ENCODE measurements around the gene RNF7.

RNF7 gene

DNA sequence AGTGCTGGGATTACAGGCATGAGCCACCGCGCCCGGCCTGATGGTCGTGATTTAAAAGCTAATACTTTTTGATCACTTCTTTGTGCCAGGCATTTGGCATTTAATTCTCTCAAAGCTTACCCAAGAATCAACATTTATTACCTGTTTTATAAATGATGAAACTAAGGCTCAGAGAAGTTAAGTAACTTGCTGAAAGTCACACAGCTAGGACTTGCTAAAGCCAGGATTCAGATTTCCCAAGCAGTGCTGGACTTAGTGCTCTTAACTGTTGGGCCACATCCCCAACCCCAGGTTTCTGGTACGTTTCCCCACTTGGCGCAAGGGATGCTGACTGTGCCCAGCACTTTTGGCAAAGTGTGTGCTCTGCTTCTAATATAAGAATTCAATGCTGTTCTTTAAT lies 35.6 kb downstream of the RNF7 start:
- ChIA-PET CTCF (no interaction called here), POLR2A (ENCODE audit: low non-redundant PET) (no interaction called here)
- no peak overlapping the region for H3K27ac ChIP-seq
- DNase-seq (ENCODE audit: low spot score) = no peak
- TF ChIP-seq, protein P1, sequence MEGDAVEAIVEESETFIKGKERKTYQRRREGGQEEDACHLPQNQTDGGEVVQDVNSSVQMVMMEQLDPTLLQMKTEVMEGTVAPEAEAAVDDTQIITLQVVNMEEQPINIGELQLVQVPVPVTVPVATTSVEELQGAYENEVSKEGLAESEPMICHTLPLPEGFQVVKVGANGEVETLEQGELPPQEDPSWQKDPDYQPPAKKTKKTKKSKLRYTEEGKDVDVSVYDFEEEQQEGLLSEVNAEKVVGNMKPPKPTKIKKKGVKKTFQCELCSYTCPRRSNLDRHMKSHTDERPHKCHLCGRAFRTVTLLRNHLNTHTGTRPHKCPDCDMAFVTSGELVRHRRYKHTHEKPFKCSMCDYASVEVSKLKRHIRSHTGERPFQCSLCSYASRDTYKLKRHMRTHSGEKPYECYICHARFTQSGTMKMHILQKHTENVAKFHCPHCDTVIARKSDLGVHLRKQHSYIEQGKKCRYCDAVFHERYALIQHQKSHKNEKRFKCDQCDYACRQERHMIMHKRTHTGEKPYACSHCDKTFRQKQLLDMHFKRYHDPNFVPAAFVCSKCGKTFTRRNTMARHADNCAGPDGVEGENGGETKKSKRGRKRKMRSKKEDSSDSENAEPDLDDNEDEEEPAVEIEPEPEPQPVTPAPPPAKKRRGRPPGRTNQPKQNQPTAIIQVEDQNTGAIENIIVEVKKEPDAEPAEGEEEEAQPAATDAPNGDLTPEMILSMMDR (conservative IDR thresholded peaks at IDR 0.05; ENCODE audit: low read depth) = no peak

DNA sequence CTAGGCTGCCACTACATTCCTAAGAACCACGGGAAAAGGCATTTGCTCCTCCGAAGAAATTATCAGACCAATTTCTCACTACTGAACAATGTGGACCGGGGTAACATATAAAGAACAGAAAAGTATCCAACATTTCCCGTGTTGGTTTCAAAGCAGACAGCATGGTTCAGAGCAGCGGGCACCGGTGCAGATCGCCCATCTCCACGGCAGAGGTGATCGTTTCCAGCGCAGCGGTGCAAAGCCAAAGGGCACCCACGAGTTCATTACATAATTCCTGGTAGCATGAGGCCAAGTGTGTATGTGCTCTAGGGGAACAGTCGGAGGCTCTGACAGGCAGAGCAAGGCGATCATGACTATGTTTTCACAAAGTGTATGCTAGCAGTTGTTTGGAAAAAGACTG lies 38.3 kb downstream of the RNF7 start:
- POLR2A ChIA-PET (ENCODE audit: low non-redundant PET) = no interaction called here

DNA sequence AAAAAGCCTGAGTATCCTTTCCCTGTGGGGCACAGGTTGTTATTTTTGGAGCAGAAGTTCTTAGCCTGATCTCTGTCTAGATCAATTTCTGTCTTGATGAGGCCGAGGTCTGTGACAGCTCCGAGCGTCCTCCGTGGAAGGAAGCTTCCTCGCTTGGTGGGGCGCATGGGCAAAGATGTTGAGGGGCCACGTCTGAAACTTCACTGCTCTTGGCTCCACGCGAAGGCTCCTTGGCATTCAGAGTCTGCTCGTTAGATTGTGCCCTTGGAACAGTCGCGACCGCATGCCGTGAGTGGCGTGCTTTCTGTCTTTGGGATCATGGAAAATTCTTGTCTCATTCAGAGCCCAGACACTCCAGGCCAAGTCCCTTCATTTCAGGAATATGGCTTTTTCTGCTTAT lies 38.8 kb downstream of the RNF7 start:
- TF ChIP-seq, protein P1 (conservative IDR thresholded peaks at IDR 0.05; ENCODE audit: low read depth) = no peak
- no peak overlapping the region for H3K27ac ChIP-seq
- ChIA-PET POLR2A (ENCODE audit: low non-redundant PET) (no interaction called here), CTCF (no interaction called here)
- DNase-seq (ENCODE audit: low spot score) = no peak

More for the DNA sequence above, 38.3 kb downstream of the RNF7 start:
- no peak overlapping the region for H3K27ac ChIP-seq
- CTCF ChIA-PET = interaction anchor here (0.8 kb wide), 1 partner anchor 8 kb away, joined by 3 read pairs; no protein-coding TSS in a partner anchor
- TF ChIP-seq, protein P1 (conservative IDR thresholded peaks at IDR 0.05; ENCODE audit: low read depth) = no peak
- no peak for DNase-seq (ENCODE audit: low spot score)

DNA sequence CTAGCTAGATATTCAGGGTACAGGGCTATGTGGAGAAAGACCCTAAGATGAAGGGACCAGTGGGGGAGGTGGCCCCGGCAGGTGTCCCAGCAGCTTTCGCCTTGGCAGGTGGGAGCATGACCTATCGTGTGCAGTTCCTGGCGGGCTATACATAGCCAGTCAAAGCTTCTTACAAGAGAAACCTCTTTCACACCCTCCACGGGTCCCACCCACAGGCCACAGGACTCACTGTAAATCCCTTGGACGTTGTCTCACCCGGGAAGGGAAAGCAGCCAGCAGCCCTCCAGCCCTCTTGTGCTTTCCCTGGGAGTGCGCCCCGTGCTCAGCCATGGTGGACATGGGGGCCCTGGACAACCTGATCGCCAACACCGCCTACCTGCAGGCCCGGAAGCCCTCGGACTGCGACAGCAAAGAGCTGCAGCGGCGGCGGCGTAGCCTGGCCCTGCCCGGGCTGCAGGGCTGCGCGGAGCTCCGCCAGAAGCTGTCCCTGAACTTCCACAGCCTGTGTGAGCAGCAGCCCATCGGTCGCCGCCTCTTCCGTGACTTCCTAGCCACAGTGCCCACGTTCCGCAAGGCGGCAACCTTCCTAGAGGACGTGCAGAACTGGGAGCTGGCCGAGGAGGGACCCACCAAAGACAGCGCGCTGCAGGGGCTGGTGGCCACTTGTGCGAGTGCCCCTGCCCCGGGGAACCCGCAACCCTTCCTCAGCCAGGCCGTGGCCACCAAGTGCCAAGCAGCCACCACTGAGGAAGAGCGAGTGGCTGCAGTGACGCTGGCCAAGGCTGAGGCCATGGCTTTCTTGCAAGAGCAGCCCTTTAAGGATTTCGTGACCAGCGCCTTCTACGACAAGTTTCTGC lies 40.1 kb downstream of the RNF7 start:
- no peak for DNase-seq (ENCODE audit: low spot score)
- no peak overlapping the region for H3K27ac ChIP-seq
- POLR2A ChIA-PET (ENCODE audit: low non-redundant PET) = no interaction called here
- TF ChIP-seq, protein P1 (conservative IDR thresholded peaks at IDR 0.05; ENCODE audit: low read depth) = no peak
- CTCF ChIA-PET = interaction anchor here (0.7 kb wide), 1 partner anchor 13 kb away, joined by 3 read pairs; no protein-coding TSS in a partner anchor

DNA sequence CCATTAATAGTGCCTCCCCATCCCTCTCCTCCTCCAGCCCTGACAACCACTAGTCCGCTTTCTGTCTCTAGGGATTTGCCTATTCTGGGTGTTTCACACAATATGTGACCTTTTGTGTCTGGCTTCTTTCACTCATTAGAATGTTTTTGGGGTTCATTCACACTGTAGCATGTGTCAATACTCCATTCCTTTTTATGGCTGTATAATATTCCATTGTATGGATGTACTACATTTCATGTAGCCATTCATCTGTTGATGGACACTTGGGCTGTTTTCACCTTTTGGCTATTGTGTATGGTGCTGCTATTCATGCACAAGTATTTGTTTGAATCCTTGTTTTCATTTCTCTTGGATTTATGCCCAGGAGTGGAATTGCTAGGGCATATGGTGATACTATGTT lies 41.6 kb downstream of the RNF7 start:
- no peak overlapping the region for H3K27ac ChIP-seq
- POLR2A ChIA-PET (ENCODE audit: low non-redundant PET) = no interaction called here
- no peak for DNase-seq (ENCODE audit: low spot score)
- TF ChIP-seq, protein P1 (conservative IDR thresholded peaks at IDR 0.05; ENCODE audit: low read depth) = no peak
- CTCF ChIA-PET = interaction anchor here (0.7 kb wide), 1 partner anchor 319 kb away, joined by 3 read pairs; no protein-coding TSS in a partner anchor

DNA sequence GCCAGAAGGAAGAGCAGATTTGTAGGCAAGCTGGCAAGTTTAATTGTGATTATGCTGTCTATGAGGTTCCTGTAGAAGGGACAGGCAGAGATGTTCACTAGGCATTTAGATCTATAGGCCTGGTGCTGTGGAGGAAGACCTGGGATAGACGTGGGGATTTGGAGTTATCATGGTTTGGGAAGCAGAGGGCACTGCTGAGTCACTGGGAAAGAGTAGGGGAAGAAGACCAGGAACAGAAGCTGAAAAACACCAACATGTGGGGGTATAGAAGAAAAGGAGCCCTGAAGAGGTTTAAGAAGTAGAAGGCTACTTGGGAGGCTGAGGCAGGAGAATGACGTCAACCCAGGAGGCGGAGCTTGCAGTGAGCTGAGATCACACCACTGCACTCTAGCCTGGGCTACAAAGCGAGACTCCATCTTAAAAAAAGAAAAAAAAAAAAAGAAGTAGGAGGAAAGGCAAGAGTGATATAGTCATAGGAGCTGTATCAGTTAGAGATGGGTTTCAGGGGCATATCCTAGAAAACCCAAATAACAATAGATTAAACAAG lies 44.4 kb downstream of the RNF7 start:
- CTCF ChIA-PET = interaction anchor here (0.5 to 1.1 kb wide), 5 partner anchors 44 to 1225 kb away, joined by 3 to 5 read pairs (median 4); partner anchors contain the start of gene RNF7
- no peak overlapping the region for H3K27ac ChIP-seq
- DNase-seq (ENCODE audit: low spot score) = peak; percentile 21
- TF ChIP-seq, protein P1 (conservative IDR thresholded peaks at IDR 0.05; ENCODE audit: low read depth) = no peak; the same call in 1 of the 2 replicates
- POLR2A ChIA-PET (ENCODE audit: low non-redundant PET) = no interaction called here
